H1 (cell line): ENCODE results near the gene ROGDI. TPM values are rescaled to one million over a fixed set of nuclear protein-coding genes. Genes with fewer than 3 reads are reported as not detected.

Source experiments
- GABPA ChIP-seq: IDR thresholded peaks from 2 replicates; pipeline ENCODE4 v1.6.1; 2011; ENCODE audit warnings: mild to moderate bottlenecking, low read length, moderate library complexity, borderline replicate concordance; ENCODE audit not compliant: insufficient read depth
- polyA plus RNA-seq, 7 experiments: library from polyadenylated mRNA; depleted of rRNA in 3 of 7; stranded (reverse) in 5 of 7; unstranded in 2 of 7; fragments of >200 nt in 5 of 7; fragments of 200-250 nt in 2 of 7; gene quantifications; 1 replicate in 5 of 7; 2 replicates in 1 of 7; 4 replicates in 1 of 7; pipeline versions ENCODE4 v1.2.1 to v1.2.3, GENCODE V29; 2011 to 2013; ENCODE audit warnings: missing spikeins in 2 of 7, mixed read lengths in 2 of 7
- total RNA-seq: library from RNA; stranded (reverse); fragmentation: NEBNext Ultra II Directional; extraction: Animal tissue kit (Norgen Biotek cat#: 25700); gene quantifications from 2 replicates; pipeline ENCODE4 v1.2.1, GENCODE V29; 2021
- TF ChIP-seq, protein P1 (sequence below): fragments of 300-600 bp; sonication (generic); IDR thresholded peaks from 2 replicates; pipeline ENCODE4 v1.7.1; 2012; ENCODE audit warnings: low read length, moderate library complexity, mild to moderate bottlenecking, inconsistent platforms; ENCODE audit not compliant: insufficient replicate concordance

ROGDI gene
- total and polyA plus RNA-seq, 2 of the 8 experiments (the other 6 are each of a cell fraction or from before 2014, with no cell fraction given): 27.4 to 68.4 TPM

DNA sequence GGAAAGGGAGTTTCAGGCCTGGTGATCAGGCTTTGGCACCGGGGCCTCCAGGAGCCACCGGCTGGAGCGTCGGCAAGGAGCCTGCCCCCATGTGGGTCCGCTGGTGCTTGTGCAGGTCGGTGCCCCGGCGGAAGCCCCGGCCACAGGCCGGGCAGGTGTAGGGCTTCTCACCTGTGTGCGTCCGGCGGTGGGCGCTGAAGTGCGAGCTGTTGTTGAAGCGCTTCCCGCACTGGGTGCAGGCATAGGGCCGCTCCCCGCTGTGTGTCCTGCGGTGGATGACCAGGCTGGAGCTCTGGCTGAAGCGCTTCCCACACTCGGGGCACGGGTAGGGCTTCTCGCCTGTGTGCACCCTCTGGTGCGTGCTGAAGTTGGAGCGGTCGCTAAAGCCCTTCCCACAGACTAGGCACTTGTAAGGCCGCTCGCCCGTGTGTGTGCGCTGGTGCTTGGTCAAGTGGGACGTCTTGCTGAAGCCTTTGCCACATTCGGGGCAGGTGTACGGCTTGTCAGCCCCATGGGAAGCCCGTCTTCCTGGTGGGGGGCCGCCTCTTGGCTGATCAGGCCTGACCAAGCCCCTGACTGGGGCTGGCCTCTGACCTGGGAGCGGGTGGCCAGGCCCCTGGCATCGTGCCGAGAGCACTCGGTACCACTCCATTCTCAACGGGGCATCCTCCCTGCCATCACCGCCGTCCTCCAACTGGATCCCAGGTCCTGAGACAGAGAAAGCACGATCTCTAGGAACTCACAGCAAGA is 49.9 kb downstream of the ROGDI start (continued):
- TF ChIP-seq, protein P1, sequence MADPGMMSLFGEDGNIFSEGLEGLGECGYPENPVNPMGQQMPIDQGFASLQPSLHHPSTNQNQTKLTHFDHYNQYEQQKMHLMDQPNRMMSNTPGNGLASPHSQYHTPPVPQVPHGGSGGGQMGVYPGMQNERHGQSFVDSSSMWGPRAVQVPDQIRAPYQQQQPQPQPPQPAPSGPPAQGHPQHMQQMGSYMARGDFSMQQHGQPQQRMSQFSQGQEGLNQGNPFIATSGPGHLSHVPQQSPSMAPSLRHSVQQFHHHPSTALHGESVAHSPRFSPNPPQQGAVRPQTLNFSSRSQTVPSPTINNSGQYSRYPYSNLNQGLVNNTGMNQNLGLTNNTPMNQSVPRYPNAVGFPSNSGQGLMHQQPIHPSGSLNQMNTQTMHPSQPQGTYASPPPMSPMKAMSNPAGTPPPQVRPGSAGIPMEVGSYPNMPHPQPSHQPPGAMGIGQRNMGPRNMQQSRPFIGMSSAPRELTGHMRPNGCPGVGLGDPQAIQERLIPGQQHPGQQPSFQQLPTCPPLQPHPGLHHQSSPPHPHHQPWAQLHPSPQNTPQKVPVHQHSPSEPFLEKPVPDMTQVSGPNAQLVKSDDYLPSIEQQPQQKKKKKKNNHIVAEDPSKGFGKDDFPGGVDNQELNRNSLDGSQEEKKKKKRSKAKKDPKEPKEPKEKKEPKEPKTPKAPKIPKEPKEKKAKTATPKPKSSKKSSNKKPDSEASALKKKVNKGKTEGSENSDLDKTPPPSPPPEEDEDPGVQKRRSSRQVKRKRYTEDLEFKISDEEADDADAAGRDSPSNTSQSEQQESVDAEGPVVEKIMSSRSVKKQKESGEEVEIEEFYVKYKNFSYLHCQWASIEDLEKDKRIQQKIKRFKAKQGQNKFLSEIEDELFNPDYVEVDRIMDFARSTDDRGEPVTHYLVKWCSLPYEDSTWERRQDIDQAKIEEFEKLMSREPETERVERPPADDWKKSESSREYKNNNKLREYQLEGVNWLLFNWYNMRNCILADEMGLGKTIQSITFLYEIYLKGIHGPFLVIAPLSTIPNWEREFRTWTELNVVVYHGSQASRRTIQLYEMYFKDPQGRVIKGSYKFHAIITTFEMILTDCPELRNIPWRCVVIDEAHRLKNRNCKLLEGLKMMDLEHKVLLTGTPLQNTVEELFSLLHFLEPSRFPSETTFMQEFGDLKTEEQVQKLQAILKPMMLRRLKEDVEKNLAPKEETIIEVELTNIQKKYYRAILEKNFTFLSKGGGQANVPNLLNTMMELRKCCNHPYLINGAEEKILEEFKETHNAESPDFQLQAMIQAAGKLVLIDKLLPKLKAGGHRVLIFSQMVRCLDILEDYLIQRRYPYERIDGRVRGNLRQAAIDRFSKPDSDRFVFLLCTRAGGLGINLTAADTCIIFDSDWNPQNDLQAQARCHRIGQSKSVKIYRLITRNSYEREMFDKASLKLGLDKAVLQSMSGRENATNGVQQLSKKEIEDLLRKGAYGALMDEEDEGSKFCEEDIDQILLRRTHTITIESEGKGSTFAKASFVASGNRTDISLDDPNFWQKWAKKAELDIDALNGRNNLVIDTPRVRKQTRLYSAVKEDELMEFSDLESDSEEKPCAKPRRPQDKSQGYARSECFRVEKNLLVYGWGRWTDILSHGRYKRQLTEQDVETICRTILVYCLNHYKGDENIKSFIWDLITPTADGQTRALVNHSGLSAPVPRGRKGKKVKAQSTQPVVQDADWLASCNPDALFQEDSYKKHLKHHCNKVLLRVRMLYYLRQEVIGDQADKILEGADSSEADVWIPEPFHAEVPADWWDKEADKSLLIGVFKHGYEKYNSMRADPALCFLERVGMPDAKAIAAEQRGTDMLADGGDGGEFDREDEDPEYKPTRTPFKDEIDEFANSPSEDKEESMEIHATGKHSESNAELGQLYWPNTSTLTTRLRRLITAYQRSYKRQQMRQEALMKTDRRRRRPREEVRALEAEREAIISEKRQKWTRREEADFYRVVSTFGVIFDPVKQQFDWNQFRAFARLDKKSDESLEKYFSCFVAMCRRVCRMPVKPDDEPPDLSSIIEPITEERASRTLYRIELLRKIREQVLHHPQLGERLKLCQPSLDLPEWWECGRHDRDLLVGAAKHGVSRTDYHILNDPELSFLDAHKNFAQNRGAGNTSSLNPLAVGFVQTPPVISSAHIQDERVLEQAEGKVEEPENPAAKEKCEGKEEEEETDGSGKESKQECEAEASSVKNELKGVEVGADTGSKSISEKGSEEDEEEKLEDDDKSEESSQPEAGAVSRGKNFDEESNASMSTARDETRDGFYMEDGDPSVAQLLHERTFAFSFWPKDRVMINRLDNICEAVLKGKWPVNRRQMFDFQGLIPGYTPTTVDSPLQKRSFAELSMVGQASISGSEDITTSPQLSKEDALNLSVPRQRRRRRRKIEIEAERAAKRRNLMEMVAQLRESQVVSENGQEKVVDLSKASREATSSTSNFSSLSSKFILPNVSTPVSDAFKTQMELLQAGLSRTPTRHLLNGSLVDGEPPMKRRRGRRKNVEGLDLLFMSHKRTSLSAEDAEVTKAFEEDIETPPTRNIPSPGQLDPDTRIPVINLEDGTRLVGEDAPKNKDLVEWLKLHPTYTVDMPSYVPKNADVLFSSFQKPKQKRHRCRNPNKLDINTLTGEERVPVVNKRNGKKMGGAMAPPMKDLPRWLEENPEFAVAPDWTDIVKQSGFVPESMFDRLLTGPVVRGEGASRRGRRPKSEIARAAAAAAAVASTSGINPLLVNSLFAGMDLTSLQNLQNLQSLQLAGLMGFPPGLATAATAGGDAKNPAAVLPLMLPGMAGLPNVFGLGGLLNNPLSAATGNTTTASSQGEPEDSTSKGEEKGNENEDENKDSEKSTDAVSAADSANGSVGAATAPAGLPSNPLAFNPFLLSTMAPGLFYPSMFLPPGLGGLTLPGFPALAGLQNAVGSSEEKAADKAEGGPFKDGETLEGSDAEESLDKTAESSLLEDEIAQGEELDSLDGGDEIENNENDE: no peak
- no peak for TF ChIP-seq GABPA
